Measurements from ENCODE around the gene LRRC42.
"Not testable (repeated sequence)": the region's sequence is repeated elsewhere in the genome, so short reads cannot be mapped to it uniquely, and the experiment has no call there.

Gene LRRC42

GRCh38 chr1:53968125-53968513 lies 22.0 kb downstream of the LRRC42 start:
- no peak for DNase-seq

GRCh38 chr1:53969323-53969722 lies 23.2 kb downstream of the LRRC42 start:
- DNase-seq: not testable (repeated sequence)

- DNase-seq: peak; percentile 38
Observed at GRCh38 chr1:53971718-53972117, 25.6 kb downstream of the LRRC42 start.

DNA sequence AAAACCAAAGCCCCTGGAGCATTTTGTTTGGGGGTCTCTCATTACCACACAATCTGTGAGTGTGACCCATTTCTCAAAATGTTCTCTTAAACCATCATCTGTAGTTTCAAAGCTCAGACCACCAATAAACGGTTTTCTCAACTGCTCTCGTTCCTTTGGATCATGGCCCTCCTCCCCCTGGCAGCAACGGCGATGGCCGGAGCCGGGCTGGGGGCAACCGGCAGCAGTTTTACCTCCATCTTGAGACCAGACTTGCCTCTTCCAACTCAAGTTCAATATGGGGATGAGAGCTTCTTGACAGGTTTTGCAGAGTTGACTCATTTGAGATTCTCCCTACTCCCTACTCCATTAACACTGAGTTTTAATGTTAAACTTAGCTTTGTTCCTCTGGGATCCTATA lies 29.7 kb downstream of the LRRC42 start:
- no peak for DNase-seq

DNA sequence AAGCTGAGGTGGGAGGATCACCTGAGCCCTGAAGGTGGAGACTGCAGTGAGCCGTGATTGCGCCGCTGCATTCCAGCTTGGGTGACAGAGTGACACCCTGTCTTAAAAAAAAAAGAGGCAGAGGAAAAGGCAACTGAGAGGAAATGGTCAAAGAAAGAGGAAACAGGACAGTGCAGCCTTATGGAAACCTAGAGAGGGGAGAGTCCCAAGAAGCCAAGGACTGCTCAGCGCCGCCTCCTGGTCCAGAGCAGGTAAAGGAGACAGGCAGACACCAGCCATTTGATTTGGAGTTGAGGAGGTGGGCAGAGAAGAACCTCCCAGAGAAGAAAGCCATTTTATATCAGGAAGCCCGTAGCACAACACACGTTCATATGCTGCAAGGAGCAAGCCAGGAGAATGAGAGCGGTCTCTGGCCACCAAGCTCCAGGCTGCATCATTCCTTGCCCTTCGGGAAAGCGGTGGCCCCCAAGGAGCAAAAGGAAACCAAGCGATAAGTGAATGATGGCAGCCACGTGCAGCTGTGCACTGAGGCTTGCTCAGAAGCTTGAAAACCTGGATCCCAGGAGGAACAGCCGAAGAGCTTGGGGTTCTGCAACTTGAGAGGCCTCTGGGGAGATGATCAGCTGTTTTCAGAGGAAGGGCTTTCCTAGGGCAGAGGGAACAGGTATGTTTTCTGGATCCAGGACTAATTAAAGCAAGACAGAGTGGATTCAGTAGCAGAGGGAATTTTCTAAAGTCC lies 33.7 kb downstream of the LRRC42 start:
- DNase-seq: no peak

DNA sequence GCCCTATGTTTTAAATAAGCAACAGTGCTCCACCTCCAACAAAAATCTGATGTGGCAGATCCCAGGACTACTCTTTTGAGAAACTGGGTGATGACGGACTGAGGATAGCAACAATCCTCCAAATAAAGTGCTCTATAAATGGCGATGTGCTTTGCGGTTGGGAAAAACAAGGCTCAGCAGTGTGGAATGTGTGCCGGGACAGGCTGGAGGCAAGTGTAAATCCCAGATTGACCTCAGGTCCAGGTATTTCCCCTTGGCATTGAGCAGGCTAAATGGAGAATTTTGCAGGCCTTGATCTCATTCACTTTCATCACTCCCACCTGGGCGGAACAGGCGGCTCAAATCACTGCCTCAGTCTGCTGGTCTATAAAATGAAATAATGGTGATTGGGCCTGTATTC lies 35.1 kb downstream of the LRRC42 start:
- no peak for DNase-seq

DNA sequence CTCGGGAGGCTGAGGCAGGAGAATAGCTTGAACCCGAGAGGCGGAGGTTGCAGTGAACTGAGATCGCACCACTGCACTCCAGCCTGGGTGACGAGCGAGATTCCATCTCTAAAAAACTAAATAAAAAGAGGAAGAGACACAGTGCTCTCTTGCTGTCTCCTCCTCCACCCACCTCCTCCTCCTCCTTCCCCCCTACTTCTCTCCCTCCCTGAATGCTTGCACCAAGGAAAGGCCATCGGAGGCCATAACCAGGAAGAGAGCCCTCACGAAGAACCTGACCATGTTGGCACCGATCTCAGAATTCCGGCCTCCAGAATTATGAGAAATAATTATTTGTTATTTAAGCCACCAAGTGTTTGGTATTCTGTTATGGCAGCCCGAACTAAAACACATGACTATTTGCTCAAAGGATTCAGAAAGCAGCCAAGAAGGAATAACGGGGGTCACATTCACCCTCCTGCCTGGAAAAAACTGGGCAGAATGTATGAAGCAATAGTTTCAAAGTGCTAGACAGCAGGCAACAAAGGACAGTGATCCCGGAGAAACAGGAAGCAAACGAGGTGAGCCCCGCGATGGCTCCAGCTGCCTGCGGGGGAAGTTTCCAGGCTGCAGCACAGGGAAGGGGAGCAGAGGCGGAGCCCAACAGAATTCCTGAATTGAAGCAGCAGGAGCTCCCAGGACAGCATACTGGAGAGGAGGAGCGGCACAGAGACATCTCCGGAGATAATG lies 36.0 kb downstream of the LRRC42 start:
- DNase-seq: peak; percentile 61

GRCh38 chr1:53982763-53983104 lies 36.6 kb downstream of the LRRC42 start:
- no peak for DNase-seq

- no peak for DNase-seq
Observed at GRCh38 chr1:53984726-53985125, 38.6 kb downstream of the LRRC42 start.

GRCh38 chr1:53986458-53986857 lies 40.3 kb downstream of the LRRC42 start:
- DNase-seq: no peak

GRCh38 chr1:53987880-53988279 lies 41.7 kb downstream of the LRRC42 start:
- no peak for DNase-seq

DNA sequence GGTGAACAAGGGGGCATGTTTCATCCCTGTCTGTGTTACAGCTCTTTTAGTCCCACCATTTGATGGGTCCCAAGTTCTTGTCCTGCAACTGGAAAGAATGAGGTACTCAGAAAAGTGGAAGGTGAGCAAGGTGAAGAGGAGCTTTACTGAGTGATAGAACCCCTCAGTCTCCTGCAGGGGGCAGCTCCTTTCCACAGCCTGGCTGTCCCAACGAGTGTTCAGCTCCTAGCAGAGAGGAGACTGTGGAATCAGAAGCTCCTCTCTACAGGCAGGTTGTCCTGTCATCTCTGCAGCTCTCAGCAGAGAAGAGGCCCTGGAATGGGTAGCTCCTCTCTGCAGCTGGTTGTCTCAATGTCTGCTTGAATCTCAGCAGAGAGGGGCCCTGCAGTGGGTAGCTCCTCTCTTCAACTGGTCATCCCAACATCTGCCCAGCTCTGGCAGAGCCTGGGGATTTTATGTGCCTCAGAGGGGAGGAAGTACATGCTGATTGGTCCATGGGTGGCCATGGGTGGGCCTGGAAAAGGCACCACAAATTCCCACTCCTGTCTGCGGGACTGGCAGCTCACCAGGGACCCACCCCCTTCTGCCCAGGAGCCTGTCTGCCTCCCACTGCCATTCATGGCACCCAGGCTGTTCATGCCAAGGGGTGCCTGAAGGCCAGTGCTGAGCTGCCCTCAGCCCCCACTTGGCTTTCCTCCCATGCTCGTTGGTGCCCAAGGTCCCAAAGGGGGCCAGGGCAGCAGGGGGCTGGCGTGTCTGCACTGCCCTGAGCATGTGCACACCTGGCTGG lies 46.1 kb downstream of the LRRC42 start:
- DNase-seq: no peak

DNA sequence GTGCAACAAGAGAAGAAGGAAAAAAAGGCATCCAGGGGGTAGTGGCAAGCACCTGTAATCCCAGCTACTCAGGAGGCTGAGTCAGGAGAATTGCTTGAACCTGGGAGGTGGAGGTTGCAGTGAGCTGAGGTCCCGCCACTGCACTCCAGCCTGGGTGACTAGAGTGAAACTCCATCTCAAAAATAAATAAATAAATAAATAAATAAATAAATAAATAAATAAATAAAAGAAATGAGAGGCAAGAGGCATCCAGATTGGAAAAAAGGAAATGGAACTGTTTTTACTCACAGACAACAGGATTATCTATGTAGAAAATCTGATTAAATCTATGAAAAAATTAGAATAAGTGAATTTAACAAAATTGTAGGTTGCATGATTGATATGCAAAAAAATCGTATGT lies 48.4 kb downstream of the LRRC42 start:
- DNase-seq: not testable (repeated sequence)

- no peak for DNase-seq
Observed at GRCh38 chr1:53995683-53996082, 49.5 kb downstream of the LRRC42 start.

- no peak for DNase-seq
Observed at GRCh38 chr1:53998223-53998622, 52.1 kb downstream of the LRRC42 start.

DNA sequence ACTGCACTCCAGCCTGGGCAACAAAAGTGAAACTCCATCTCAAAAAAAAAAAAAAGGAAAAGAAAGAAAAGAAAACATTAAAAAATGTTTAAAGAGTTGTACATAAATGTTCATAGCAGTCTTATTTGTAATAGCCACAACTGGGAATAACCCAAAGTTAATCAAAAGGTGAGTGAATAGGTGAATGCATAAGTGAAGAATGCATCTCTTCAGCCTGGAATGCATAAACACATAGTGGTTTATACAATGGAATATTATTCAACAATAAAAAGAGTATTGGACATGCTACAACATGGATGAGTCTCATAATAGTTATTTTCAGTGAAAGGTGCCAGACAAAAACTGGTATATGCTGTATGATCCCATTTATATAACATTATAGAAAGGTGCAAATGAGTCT lies 53.8 kb downstream of the LRRC42 start:
- DNase-seq: no peak

DNA sequence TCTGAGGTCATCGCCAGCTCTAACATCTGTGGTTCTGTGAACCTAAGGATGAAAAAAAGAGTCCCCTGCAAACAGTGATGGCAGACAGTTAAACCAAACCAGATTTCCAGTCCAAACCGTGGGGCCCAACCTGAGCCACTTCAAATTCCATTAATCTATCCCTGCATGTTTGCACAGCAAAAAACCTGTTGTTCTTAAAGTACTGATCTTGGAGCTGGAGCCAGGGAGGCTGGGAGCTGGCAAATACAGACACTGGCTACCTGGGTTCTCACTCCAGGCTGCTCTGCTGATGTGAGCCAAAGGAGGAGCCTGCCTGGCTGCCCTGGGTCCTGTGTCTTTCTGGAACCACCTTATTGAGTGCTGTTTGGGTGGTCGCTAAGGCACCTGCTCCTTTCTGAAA lies 55.4 kb downstream of the LRRC42 start:
- no peak for DNase-seq

- DNase-seq: no peak
Observed at GRCh38 chr1:54002544-54003248, 56.5 kb downstream of the LRRC42 start.

- DNase-seq: no peak
Observed at GRCh38 chr1:54003249-54003646, 57.1 kb downstream of the LRRC42 start.

- not testable (repeated sequence) for DNase-seq
Observed at GRCh38 chr1:54003750-54004480, 57.8 kb downstream of the LRRC42 start.

GRCh38 chr1:54004481-54005049 lies 58.4 kb downstream of the LRRC42 start:
- DNase-seq: no peak

DNA sequence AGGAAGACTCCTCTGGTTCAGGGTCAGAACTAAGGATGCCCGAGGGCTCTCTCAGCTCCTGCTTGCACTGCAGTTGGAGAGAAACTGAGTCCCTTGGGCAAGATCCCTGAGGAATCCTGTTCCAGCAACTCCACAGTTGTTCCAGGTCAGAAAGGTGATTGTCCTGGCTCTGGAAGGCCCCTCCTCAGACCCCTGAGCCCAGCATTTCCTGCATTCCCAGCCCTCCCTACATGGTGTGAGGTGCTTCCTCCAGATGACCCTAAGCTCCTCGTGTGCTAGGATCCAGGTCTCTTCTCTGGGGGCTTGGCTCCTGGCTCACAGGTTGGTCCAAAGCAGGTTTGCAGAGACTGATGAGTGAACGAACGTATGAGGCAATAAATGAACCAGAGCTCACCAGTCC lies 60.4 kb downstream of the LRRC42 start:
- no peak for DNase-seq

Measured in fibroblast of skin of back (primary cell).